NCI-H748 treated with DMSO at 0.1 percent for 48 hours (cell line): ENCODE results near the gene SLC12A6.
A peak's percentile ranks its signal among the peaks of the same experiment; 100 is the strongest.
"Not testable (repeated sequence)": the region's sequence is repeated elsewhere in the genome, so short reads cannot be mapped to it uniquely, and the experiment has no call there.

Source experiments
- DNase-seq: peaks from one replicate; lab custom pipeline; 2025; lab: John Stamatoyannopoulos, UW

SLC12A6 gene

DNA sequence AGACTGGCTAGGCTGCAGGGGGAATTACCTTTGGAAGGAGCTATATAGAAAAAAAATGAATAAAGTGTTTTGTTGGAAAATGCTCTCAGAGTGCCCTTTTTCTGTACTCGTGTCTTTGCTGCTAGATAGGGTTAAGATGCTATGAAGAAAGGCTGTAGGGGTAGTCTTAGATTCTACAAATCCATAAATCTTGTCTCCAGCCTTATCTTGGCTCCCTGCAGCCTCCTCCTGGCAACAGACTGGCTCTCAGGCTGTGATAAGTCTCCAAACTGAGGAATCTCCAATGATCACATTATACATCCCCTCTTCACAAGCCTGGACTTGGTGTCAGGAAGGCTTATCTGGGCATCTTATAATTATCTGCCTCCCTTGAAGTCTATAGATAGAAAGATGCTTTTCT is 20.1 kb upstream of the SLC12A6 start:
- no peak for DNase-seq

- DNase-seq = no peak
Measured at GRCh38 chr15:34355241-34355640, 17.7 kb upstream of the SLC12A6 start.

GRCh38 chr15:34354286-34354685 is 16.7 kb upstream of the SLC12A6 start:
- DNase-seq = no peak

- DNase-seq = no peak
Measured at GRCh38 chr15:34353627-34354026, 16.0 kb upstream of the SLC12A6 start.

DNA sequence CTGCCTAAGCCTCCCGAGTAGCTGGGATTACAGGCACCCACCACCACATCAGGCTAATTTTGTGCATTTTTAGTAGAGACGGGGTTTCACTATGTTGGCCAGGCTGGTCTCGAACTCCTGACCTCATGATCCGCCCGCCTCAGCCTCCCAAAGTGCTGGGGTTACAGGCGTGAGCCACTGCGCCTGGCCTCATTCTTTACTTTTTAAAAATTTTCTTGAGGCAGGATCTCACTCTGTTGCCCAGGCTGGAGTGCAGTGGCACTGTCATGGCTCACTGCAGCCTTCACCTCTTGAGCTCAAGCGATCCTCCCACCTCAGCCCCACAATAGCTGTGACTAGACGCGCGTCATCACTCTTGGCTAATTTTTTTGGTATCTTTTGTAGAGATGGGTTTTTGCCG is 15.4 kb upstream of the SLC12A6 start:
- not testable (repeated sequence) for DNase-seq

- DNase-seq = no peak
Measured at GRCh38 chr15:34349769-34350168, 12.2 kb upstream of the SLC12A6 start.

DNA sequence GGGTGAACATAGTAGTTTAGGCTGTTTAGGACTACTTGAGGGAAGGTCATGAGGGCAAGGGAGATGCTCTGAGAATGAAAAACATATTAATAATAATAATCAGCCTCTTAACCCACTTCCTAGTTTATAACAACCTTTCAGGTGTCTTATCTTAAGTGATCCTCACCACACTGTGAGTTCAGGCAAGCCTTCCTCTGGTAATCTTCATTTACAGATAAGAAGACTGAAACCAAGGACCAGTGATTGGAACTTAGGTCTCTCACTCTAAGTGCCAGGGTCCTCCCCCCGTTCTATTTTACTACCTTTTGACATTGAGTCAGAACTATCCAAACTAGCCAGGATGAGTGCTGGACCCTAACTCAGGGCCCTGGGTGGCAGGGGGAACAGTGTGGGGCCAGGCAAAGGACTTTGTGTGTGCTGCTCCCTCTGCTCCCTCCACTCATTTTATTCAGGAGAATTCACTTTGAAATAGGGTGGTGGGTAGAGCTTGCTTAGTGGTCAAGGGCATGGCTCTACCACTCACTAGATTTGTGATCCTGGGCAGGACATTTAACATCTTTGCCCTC is 11.2 kb upstream of the SLC12A6 start:
- no peak for DNase-seq

GRCh38 chr15:34347951-34348638 is 10.5 kb upstream of the SLC12A6 start:
- DNase-seq = no peak

DNA sequence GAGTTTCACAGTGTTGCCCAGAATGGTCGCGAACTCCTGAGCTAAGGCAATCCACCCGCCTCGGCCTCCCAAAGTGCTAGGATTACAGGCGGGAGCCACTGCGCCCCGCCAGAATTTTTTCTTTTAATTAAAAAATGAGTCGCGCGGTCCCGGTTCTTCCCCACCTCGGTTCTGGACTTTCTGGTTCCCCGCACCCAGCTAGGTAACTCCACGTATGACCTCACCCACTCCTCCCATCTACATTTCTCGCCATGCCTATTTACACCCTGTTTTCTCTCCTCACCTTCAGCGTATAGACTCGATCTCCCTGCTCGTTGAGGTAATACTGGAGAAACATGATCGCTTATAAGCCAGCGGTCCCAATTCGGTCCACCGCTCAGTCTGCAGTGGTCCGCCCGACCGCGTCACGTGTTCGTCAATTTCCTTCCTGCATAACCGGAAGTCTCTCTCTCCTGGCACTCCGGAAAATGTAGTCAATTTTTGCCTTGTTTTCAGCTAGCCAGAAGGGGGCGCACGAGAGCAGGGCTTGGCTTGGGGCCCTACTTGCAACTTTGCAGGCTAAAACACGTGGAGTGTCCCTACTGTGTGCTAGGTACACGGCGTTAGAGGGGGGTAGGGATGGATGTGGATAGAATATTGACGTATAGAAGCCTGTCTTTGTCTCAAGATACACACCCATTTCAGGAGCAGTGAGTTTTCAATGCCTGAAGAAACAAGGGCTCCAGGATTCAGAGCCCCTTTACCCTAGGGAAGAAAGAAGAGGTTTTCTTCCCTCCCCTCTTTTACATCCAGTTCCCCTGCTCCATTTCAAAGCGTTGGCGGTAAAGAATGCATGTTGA is 5.4 kb upstream of the SLC12A6 start, which contains the start of the genes NOP10 and NUTM1:
Gene NOP10, minus strand, starts transcription at position 400 of the 839 bp plus-strand sequence. Its CDS starts 63 bp downstream, at position 337.
Gene NUTM1, plus strand, starts transcription at position 579 of the 839 bp plus-strand sequence. CDS start 382 bp downstream, outside the sequence.
- peak; percentile 69 for DNase-seq

DNA sequence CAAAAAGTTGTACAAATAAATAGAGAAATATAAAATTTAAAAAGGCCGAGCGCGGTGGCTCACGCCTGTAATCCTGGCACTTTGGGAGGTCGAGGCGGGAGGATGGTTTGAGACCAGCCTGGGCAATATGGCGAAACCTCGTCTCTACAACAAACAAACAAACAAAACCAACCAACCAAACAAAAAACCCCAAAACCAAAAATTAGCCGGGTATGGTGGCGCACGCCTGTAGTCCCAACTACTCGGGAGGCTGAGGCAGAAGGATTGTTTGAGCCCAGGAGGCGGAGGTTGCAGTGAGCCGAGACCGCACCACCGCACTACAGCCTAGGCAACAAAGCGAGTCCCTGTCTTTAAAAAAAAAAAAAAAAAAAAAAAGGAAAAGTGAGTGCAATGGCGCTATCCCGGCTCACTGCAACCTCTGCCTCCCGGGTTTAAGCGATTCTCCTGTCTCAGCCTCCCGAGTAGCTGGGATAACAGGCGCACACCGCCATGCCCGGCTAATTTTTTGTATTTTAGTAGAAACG is 4.7 kb upstream of the SLC12A6 start:
- not testable (repeated sequence) for DNase-seq

GRCh38 chr15:34341381-34342212 is 4.0 kb upstream of the SLC12A6 start:
- DNase-seq = no peak

DNA sequence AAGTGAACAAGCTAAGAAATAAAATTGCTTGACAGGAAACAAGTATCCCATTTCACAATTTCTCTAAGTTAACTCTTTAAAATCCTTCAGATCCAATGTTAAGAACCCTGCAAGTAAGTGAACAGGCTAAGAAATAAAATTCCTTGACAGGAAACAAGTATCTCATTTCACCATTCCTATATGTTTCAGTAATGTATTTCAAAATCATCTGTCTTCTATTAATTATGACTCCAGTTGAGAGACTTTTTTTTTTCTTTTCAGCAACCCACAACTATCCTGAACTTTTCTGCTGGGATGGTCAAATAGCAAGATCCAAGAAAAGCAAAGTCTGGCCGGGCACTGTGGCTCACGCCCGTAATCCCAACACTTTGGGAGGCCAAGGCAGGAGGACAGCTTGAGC is 2.4 kb upstream of the SLC12A6 start:
- no peak for DNase-seq

DNA sequence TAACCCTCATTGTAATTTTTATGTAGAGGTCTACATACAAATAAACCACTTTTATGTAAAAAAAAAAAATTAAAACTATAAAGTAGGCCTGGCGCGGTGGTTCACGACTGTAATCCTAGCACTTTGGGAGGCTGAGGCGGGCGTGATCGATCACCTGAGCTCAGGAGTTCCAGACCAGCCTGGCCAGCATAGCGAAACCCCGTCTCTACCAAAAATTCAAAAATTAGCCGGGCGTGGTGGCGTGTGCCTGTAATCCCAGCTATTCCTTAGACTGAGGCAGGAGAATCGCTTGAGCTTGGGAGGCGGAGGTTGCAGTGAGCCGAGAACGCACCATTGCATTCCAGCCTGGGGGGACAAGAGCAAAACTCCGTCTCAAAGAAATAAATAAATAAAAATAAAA is 766 bp upstream of the SLC12A6 start:
- no peak for DNase-seq

- DNase-seq = peak; percentile 32
Measured at GRCh38 chr15:34336991-34337556, 507 bp downstream of the SLC12A6 start.

GRCh38 chr15:34336231-34336990 is 1.2 kb downstream of the SLC12A6 start:
- DNase-seq = no peak

DNA sequence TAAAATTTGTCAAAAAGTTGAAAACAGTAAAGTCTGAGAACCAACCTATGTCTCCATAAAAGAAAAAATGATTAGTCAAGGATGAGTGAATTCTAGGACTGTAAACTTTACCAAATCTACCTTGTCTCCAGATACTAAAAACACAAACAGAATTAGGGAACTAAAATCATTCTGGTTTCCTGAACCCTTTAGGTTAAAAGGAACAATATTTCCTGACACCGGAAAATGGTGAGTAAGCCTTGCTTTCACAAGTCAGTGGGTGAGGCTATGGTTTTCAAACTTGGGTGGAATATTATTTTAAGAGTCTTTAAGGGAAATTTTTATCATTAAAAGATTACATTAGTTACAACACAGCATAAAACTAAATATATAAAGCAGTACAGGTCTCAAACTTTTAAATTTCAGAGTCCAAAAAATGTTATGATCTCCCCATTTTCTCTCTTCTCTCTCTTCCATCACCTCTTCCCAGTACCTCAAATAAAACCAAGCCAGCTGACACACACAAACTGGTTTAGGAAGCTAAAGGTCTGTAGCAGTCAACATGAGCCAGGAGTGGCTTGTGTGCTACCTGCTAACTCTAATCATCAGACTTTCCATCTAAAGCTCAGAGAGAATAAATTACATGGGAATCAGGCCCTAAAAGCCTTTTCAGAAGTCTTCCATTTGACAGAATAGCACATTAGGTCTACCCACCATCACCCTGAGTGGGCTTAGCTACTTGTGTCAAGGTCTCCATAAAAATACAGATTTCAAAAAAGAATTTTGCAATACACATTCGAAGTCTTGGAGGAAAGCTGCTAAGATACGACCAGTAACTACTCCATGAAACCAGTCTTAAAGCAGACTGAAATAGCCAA is 2.2 kb downstream of the SLC12A6 start:
- no peak for DNase-seq

DNA sequence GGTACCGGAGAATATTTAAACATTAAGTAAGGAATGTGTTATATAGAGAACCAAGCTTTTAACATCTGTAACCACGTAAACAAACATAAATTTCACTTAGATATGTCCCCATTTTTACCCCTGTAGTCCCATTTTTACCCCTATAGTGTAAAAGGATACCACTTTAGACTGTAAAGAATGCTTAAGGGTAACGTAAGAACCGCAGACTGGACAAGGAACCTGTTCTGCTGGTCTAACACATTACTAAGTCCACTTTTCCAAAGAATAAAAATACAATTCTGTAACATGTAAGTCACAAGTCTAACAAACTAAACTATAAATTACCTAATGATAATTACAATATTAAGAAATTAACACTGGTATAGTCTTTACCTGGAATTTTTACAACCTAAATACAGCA is 2.9 kb downstream of the SLC12A6 start:
- DNase-seq = no peak

DNA sequence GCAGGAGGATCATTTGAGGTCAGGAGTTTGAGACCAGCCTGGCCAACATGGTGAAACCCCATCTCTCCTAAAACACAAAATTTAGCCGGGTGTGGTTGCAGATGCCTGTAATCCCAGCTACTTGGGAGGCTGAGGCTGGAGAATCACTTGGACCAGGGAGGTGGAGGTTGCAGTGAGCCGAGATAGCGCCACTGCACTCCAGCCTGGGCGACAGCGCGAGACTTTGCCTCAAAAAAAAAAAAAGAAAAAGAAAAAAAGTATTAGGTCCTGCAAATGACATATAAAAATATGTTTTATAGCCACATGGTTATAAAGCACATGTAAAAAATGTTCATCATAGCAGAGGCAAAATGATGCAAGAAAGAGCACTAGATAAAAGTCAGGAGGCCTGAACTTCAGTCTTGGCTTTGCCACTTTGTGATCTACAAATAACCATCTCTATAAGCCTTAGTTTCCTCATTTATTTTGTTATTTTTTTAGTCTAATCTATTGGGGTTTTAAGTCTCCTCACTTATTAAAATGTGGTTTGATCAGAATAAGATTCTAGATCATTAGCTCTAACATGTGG is 4.9 kb downstream of the SLC12A6 start:
- DNase-seq = no peak

GRCh38 chr15:34331809-34332208 is 5.8 kb downstream of the SLC12A6 start:
- DNase-seq = no peak
